ENCODE measurements around the gene KANSL1.

KANSL1 gene

DNA sequence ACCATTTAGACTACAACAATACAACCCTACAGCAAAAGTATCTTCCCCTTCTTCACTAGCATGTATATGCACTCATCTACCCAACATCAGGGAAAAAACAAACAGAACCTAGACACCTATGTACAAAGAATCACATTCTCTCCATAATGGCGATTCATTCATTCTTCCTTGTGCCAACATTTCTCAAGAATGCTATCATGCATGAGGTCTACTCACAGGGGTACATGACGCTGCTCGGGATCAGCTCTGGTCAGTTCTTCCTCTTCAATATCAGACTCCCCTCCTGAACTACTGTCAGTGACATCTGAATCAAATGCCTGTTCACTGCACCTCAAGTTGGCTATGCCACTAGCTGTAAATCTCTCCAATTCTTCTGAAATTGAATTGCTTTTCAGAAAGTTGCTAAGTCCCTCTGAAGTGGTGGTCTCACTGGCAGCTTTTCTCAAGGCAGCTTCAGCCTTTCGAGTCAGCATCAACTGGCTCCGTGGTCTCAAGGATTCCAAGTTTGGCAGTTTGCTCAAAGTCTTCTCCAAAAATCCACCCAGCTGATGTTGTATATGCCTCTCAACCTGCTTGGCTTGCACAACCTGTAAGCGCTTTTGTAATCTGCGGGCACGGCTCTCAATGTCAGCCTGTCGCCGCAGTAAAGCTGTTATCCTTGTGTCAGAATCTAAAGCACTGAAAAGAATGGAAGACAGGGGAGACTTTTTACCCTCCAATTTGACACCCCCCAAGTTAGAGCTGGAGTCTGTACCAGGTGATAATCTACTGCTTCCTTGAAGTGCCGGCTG lies 22.4 kb downstream of the KANSL1 start:
- in situ Hi-C loops (cut with MboI; ENCODE audit: low sequenced_read_pairs), result loop anchor here (10.0 kb wide), 1 partner anchor 66 kb away; no protein-coding TSS in a partner anchor

DNA sequence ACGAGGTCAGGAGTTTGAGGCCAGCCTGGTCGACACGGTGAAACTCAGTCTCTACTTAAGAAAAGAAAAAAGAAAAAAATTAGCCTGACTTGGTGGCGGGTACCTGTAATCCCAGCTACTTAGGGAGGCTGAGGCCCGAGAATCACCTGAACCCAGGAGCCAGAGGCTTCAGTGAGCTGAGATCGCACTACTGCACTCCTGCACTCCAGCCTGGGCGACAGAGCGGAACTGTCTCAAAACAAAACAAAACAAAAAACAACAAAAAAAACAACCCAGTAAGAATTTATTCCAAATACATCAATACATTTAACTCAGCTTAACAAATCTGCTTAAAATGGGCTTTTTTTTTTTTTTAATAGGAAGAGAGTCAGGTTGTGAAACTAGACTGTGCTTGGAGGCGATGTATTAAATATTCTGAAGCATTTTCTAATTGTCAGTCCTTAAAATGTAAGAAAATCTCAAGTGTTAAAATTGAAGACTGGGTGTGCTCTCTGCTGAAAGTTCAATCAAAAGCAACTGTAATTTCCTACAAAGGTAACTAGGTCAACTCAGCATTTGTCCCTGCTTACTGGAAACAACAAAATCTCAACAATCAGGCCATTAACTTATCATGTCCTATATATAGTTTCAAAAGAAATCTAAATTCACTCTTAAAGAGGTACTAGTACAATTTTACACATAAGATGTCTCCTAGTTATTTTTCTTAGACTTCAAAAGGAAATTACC lies 23.2 kb downstream of the KANSL1 start:
- in situ Hi-C loops (cut with MboI; ENCODE audit: low sequenced_read_pairs), result loop anchor here (10.0 kb wide), 1 partner anchor 65 kb away; no protein-coding TSS in a partner anchor

DNA sequence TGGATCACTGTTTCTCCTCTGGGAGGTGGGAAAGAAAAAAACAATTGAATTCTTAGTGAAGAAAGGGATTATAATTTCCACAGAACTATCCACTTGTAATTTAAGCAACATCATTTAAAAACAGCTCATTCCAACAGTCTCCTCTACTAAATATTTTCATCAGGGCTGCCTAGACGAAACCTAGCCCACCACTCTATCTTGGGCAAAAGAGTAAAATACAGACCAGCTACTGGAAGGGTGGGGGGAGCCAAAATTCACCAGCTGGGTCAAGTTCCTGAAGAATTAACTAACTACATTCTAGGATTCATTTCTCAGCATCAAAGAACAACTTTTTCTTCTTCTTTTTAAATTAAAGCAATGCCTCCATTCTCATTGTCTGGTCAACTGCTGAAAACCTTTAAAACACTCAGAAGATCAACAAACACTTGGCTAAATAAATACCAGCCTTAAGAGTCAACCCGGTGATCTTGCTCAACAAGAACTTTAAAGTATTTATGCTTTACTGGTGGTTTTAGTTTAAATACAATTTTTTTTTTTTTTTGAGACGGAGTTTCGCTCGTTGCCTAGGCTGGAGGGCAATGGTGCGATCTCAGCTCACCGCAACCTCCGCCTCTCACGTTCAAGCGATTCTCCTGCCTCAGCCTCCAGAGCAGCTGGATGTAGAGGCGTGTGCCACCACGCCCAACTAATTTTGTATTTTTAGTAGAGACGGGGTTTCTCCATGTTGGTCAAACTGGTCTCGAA lies 25.2 kb downstream of the KANSL1 start:
- in situ Hi-C loops (cut with MboI; ENCODE audit: low sequenced_read_pairs), result no loop called here

DNA sequence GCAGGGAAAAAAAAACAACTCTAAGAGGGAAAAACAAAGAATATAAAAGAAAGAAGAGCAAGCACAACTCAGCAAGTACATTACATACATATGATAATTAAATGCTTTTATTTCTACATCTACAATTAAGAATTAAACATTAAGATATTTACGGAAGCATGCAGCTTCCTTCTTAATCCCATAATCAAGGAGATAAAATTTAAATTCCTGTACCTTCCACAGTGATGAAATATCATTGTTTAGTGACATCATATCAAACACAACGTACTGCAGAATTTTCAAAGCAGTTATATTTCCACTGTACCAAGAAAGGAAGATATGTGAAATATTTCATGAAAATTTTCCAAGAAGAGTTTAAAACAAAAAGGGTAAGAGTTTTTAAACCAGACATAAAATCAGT lies 26.0 kb downstream of the KANSL1 start:
- in situ Hi-C loops (cut with MboI; ENCODE audit: low sequenced_read_pairs), result no loop called here

DNA sequence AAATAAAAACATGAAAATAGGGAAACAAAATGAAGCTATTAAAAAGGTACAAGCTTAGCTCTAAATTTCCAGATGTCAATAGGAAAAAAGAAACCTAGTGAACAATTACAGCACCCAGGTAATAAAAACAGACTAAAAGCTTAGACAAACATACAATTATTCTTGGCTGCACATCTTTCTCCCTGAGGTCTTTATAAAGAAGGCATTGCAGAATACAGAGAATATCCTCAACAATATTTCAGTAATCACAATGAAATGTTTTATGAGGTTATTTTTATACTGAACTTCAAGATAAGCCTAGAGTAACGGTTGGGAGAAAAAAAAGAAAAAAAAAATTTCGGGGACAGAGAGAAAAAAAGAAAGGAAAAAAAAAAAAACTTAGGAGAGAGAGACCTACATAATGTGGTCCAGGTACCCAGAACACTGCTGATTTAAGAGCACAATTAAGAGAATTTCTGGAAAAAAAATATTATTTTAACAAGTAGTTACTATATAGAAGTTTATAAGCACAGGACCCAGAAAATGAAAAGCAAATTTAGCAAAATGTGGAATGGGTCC lies 26.5 kb downstream of the KANSL1 start:
- in situ Hi-C loops (cut with MboI; ENCODE audit: low sequenced_read_pairs), result no loop called here

DNA sequence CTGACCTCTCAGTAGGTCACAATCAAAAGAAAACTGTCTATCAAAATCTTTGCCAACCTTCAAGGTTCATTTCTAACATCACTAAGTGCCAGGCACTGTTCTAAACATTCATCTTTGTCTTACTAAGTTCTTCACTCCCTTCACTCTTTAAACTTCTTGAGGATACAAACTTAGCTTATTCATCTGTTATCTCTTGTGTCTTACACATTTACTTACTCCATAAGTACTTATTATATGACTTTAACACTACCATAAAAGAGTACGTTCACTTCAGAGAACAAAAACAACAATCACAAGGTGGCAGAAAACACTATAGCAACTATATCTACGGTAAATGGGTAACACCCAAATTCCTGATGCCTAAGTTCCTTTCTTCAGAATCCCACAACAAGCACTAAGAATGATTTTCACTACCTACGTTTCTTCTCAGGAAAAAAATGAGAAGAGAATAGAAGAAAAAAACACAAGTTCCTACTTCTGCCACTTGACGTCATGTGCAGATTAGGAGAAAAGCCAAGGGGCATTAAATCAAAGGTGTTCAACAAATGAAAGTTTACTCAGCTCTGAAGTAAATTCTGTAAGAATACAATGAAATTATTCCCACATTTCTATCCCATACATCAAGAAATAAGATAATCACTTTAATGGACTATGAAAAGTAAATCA lies 29.2 kb downstream of the KANSL1 start:
- in situ Hi-C loops (cut with MboI; ENCODE audit: low sequenced_read_pairs), result no loop called here

DNA sequence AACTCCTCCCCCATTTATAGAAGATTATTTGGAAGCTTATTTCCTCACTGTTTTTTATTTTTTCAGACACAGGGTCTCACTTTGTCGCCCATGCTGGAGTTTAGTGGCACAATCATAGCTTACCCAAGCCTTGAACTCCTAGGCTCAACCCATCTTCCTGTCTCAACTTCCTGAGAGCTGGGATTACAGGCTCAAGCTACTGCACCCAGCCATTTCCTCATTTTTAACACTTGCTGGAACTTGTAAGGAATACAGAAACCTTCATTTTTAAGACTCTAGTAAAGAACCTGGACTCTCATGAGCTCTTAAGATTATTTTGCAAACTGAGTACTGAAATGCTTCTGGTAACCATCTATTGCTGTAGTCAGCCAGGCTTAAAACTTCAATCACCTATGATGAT lies 29.9 kb downstream of the KANSL1 start:
- in situ Hi-C loops (cut with MboI; ENCODE audit: low sequenced_read_pairs), result no loop called here

DNA sequence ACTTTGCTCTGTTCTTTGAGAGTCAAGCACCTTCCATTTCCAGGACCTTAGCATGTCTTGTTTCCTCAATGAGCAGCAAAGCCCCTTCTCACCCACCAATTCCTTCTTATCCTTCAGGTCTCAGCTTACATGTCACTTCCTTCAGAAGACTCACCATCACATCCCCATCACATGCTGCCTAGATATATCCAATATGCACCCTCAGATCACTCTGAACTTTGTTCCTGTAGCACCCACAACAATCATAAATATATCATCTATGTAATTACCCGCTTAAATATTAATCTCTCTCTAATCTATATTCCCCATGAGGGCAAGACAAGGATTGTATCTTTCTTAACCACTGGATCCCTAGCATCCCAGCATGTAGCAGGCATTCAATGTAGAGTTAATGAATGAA lies 30.4 kb downstream of the KANSL1 start:
- in situ Hi-C loops (cut with MboI; ENCODE audit: low sequenced_read_pairs), result no loop called here

DNA sequence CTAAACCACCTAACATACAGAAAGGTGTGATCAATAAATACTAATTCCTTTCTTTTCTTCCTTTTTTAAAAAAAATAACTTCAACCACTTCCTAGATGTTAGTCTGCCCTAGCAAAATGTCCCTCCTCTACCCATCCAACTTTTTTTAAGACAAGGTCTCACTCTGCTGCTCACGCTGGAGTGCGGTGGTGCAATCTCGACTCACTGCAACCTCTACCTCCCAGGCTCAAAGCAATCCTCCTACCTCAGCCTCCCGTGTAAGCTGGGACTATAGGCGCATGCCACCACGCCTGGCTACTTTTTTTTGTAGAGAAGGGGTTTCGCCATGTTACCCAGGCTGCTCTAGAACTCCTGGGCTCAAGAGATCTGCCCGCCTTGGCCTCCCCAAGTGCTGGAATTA lies 33.1 kb downstream of the KANSL1 start:
- in situ Hi-C loops (cut with MboI; ENCODE audit: low sequenced_read_pairs), result no loop called here

DNA sequence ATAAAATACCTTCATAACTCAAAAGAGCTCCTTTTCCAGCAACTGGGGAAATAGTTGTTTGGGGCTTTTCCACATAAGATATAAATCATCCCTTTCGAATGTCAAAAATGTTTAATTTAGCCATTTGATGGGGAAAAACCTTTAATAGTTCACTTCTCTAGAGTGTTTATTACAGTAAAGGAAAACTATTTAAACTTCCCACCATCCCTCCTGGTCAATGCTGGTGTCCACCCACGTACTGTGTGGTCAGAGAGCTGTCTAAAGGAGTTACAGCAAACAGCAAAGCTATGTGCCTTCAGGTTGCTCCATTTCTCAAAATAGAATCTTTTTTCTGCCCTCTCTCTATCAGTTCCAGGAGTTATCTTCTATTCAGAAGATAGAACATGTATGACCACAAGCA lies 33.5 kb downstream of the KANSL1 start:
- in situ Hi-C loops (cut with MboI; ENCODE audit: low sequenced_read_pairs), result no loop called here

DNA sequence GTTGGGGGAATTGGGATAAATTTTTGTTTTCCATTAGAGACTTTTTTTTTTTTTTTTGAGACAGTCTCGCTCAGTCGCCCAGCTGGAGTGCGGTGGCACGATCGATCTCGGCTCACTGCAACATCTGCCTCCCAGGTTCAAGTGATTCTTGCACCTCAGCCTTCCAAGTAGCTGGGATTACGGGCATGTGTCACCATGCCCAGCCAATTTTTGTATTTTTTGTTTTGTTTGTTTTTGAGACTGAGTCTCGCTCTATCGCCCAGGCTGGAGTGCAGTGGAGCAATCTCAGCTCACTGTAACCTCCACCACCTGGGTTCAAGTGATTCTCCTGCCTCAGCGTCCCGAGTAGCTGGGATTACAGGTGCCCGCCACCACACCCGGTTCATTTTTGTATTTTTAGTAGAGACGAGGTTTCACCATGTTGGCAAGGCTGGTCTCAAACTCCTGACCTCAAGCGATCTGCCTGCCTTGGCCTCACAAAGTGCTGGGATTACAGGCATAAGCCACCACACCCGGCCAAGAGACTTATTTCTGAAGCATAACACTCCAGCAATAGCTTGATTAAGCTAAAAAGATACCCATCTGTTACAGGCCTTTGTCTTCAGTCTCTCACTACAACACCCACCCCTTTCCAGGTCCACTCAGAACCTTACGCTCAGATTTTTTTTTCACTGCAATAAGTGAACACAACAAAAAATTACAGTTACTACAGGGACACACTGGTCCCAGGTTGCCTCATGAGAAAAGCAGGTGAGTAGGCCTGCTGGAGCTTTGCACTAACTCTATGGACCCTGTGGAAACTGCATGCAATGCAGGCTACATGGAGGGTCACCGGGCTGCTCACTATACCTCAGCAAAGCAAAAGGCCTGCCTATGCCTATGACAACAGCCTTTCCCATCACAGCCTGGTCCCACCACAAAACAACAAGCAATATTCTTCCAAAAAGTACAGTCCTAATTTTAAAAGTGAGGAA lies 34.6 kb downstream of the KANSL1 start:
- in situ Hi-C loops (cut with MboI; ENCODE audit: low sequenced_read_pairs), result no loop called here

DNA sequence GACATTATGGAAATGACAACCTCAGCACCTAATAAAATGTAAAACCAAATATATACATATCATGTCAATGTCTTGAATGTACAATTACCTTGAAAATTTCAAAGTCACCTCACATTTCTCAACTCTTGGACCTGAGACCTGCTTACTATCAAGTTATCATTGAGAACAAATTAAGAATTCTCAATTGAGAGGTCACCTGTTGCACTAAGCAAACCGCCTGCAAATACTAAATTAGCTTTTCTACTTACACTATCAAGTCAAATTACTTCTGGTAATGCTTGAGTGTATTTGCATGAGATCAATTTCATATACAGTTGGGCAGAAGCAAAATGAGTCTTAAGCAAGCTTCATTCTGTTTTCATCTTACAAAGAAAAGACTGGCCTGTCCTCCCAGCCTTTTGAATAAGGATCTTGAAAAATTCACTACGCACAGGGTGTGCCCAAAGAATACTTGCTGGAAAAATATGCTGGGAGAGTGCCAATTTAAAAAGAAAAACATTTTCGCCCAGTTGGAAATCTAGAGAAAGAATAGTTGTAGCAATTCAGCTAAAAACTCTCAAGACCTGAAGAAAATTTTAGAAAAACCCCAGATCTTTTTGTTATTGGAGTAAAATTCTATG lies 35.7 kb downstream of the KANSL1 start:
- in situ Hi-C loops (cut with MboI; ENCODE audit: low sequenced_read_pairs), result no loop called here

DNA sequence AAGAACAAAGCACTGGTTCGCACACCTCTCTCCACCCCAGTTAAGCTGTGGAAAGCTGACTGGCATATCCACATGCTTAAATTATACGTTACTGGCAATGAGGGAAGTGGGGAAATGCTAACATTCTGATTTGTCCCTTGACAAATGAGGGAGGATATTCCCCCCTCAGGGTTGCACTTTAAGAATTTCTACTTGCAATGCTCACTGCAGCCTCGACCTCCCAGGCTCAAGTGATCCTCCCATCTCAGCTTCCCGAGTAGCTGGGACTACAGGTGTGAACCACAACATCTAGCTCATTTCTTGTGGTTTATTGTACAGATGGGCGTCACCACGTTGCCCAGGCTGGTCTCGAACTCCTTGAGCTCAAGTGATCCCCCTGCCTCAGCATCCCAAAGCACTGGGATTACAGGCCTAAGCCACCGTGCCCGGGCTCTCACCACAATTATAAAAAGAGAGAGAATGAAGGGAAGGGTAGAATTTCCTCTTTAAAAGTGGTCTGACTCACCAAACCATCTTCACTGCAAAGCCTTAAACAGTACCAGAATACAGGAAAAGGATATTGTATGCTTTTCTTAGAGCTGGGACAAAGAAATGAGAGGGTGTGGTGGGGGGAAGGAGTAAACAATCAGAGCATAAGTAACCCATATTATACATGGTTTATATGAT lies 38.9 kb downstream of the KANSL1 start:
- in situ Hi-C loops (cut with MboI; ENCODE audit: low sequenced_read_pairs), result no loop called here

DNA sequence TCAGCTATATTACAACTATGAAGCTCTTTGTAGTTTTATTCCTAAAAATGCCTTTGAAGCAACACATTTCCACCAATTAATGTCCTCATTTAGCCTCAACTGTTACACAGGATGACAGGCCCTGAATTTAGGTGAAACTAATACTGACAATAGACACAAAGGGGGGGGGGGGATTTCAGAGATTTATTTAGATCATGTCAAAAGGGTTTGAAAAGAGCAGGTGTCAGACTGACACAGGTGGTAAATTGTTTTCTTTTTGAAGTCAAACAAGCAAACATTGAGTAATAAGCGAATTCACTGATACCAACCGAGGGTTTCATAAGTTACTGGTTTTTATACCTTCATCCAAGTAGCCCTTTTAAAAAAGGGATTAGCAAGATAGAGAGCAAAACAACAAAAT lies 40.8 kb downstream of the KANSL1 start:
- in situ Hi-C loops (cut with MboI; ENCODE audit: low sequenced_read_pairs), result no loop called here

DNA sequence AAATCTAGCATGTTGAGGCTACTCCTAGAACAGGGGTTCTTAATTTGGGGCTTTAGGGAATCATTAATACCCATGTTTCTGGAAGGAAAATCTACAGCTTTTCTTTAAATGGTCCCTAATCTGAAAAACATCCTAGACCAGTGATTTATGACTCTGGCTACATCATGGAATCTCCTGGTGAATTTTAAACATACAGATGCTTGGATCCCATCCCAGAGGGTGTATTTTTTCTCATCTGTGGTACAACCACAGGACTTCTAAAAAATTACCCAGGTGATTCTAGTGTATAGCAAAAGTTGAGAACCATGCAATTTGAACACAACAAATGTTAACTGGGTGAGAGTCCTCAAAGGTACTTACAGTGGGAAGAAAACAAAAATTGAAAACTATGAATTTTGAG lies 41.5 kb downstream of the KANSL1 start:
- in situ Hi-C loops (cut with MboI; ENCODE audit: low sequenced_read_pairs), result no loop called here

DNA sequence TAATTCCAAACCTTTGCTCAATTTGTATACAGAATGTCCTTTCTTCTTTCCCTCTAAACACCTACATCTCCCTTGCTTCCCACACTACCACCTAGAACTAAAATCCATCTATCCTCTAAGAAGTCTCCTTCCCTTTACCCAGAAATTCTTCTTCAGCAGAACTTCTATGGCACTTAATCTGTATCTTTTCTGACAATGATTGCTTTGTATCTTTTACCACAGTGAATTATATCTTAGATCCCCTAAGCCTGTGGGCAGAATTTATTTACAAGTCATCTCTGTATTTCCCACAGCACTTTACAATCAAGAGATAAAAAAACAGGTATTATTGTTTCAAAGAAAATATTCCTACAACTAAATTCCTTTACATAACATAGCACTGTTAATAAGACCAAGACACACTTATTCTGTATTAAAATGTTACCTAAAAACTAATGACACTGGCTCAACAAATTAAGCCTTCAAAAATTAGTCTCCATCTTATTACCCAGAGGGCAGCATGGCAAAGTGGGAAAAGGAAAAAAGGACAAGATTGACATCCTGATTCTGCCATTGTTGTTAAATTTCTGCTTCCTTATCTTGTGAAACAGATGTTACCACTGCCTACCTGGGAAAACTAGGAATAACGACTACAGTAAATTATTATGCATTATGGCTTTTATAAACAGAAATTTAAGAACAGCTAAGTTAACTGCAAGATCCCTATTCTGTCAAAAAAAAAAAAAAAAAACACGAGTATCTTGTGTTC lies 42.8 kb downstream of the KANSL1 start:
- in situ Hi-C loops (cut with MboI; ENCODE audit: low sequenced_read_pairs), result no loop called here

DNA sequence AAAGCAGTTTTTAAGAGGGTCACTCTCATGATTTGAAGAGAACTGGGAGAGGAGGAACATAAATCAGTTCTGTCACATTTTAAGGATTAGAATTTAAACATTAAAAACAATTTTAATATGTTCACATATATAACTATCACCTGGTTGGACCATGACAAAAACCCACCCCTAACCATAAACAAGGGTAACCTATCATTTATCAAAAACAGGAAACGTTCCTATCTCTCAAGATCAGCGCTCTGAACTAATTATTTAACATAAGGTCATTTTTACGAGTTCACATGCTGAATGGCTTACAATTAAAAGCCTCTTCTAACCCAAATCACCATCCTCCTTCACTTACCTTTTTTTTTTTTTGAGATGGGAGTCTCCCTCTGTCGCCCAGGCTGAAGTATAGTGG lies 45.0 kb downstream of the KANSL1 start:
- in situ Hi-C loops (cut with MboI; ENCODE audit: low sequenced_read_pairs), result no loop called here

DNA sequence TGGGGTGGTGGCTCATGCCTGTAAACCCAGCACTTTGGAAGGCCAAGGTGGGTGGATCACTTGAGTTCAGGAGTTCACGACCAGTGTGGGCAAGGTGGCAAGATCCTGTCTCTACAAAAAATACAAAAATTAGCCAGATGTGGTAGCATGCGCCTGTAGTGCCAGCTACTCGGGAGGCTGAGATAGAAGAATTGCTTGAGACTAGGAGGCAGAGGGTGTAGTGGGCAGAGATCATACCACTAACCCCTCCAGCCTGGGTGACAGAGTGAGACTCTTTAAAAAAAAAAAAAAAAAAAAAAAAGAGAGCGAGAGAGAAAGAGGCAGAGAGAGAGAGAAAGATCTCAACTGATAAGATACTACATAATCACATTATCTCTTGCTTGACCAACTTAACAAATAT lies 45.9 kb downstream of the KANSL1 start:
- in situ Hi-C loops (cut with MboI; ENCODE audit: low sequenced_read_pairs), result no loop called here

Data from HL-60/S4 (cell line).